Fibroblast of lung (primary cell): ENCODE results near the gene ERRFI1. TPM values are rescaled to one million over a fixed set of nuclear protein-coding genes. Genes with fewer than 3 reads are reported as not detected.
A peak's percentile ranks its signal among the peaks of the same experiment; 100 is the strongest.
"Not testable (repeated sequence)": the region's sequence is repeated elsewhere in the genome, so short reads cannot be mapped to it uniquely, and the experiment has no call there.

Source experiments
- DNase-seq, 2 donors: peaks; one replicate each; pipeline versions ENCODE4 v3.0.0 to v3.0.0-alpha.2; 2010; ENCODE audit warnings: low read depth in 2 of 2
- H2AFZ ChIP-seq: 2 replicates; pipeline ENCODE4 v1.5.1; 2012; ENCODE audit warnings: low read length, control low read depth, inconsistent platforms
- H3K27ac ChIP-seq: 2 replicates; pipeline ENCODE4 v1.5.1; 2011; ENCODE audit warnings: low read length, control low read depth; ENCODE audit not compliant: insufficient read depth
- H3K27me3 ChIP-seq: 2 replicates; pipeline ENCODE4 v1.5.1; 2011; ENCODE audit warnings: mild to moderate bottlenecking, low read length; ENCODE audit not compliant: control insufficient read depth, insufficient read depth
- H3K36me3 ChIP-seq: 2 replicates; pipeline ENCODE4 v1.5.1; 2011; ENCODE audit warnings: low read length; ENCODE audit not compliant: control insufficient read depth, insufficient read depth
- H3K4me1 ChIP-seq: 2 replicates; pipeline ENCODE4 v1.5.1; 2011; ENCODE audit warnings: low read length; ENCODE audit not compliant: control insufficient read depth, insufficient read depth; ENCODE audit errors: extremely low read depth
- H3K4me2 ChIP-seq: 2 replicates; pipeline ENCODE4 v1.5.1; 2011; ENCODE audit warnings: low read length, control low read depth; ENCODE audit not compliant: insufficient read depth; ENCODE audit errors: extremely low read depth
- H3K4me3 ChIP-seq, 4 experiments: fragments of 200-600 bp in 1 of 4; sonication (generic) in 1 of 4; replicated peaks in 1 of 4; 2 replicates each; pipeline ENCODE4 v1.5.1; 2011 to 2016; ENCODE audit warnings: low read length in 4 of 4, low read depth in 3 of 4, mild to moderate bottlenecking in 3 of 4, control low read depth in 2 of 4, inconsistent platforms in 1 of 4, mixed read lengths in 1 of 4; ENCODE audit not compliant: insufficient read depth in 1 of 4; ENCODE audit errors: control extremely low read depth in 1 of 4
- H3K79me2 ChIP-seq: 2 replicates; pipeline ENCODE4 v1.5.1; 2012; ENCODE audit warnings: mild to moderate bottlenecking, low read length, inconsistent platforms; ENCODE audit not compliant: control insufficient read depth, insufficient read depth
- H3K9ac ChIP-seq: 2 replicates; pipeline ENCODE4 v1.5.1; 2011; ENCODE audit warnings: mild to moderate bottlenecking, low read length, control low read depth; ENCODE audit not compliant: insufficient read depth
- H3K9me3 ChIP-seq: 2 replicates; pipeline ENCODE4 v1.5.1; 2012; ENCODE audit warnings: low read depth, low read length; ENCODE audit not compliant: control insufficient read depth, insufficient read depth
- H4K20me1 ChIP-seq: 2 replicates; pipeline ENCODE4 v1.5.1; 2011; ENCODE audit warnings: low read length; ENCODE audit not compliant: control insufficient read depth, insufficient read depth; ENCODE audit errors: extremely low read depth
- CTCF ChIP-seq, 2 donors: IDR thresholded peaks in 1 of 2; conservative IDR thresholded peaks in 1 of 2; 1 replicate in 1 of 2; 2 replicates in 1 of 2; pipeline ENCODE4 v1.5.1; 2011 to 2012; ENCODE audit warnings: low read length in 2 of 2, control low read depth in 1 of 2, inconsistent platforms in 1 of 2, low read depth in 1 of 2, mild to moderate bottlenecking in 1 of 2
- EZH2 ChIP-seq: IDR thresholded peaks from 2 replicates; pipeline ENCODE4 v1.5.1; 2012; ENCODE audit warnings: low read length, control low read depth, mild to moderate bottlenecking; ENCODE audit errors: missing control alignments
- polyA plus RNA-seq, 2 donors: library from polyadenylated mRNA; depleted of rRNA in 1 of 2; stranded (reverse) in 1 of 2; unstranded in 1 of 2; fragments of >200 nt; gene quantifications; 2 replicates each; pipeline ENCODE4 v1.2.1, GENCODE V29; 2011 to 2012; ENCODE audit warnings: missing spikeins in 1 of 2
- total RNA-seq: library from RNA; depleted of rRNA; stranded (reverse); fragments of >200 nt; gene quantifications from 2 replicates; pipeline ENCODE4 v1.2.1, GENCODE V29; 2014

Gene ERRFI1
- total and polyA plus RNA-seq, 2 donors (not counting 1 experiment from before 2014, with no cell fraction given), result 46.2 to 105 TPM

GRCh38 chr1:7964476-7964875, 61.6 kb downstream of the ERRFI1 start:
- H3K4me3 ChIP-seq, result no peak overlapping the region
- H3K4me1 ChIP-seq, result peaks cover 2% of the 10 kb centered on the region
- no peak for DNase-seq
- H3K79me2 ChIP-seq, result peaks cover 44% of the 10 kb centered on the region
- no peak overlapping the region for H3K4me2 ChIP-seq
- no peaks in the 10 kb centered on the region for H3K27me3 ChIP-seq
- no peak overlapping the region for H3K27ac ChIP-seq
- H3K36me3 ChIP-seq, result peaks cover 14% of the 10 kb centered on the region
- TF ChIP-seq EZH2 (no peak), CTCF (conservative IDR thresholded peaks at IDR 0.05 in 1 of 2, IDR thresholded peaks at IDR 0.05 in 1 of 2; ENCODE audit: low read depth in 1 of 2, low read length in 2 of 2) (no peak)
- H4K20me1 ChIP-seq, result no peaks in the 10 kb centered on the region
- no peak overlapping the region for H3K9ac ChIP-seq
- no peaks in the 10 kb centered on the region for H3K9me3 ChIP-seq
- no peak overlapping the region for H2AFZ ChIP-seq

- not testable (repeated sequence) for H3K9ac ChIP-seq, H3K4me1 ChIP-seq, H3K4me2 ChIP-seq, H3K27me3 ChIP-seq, H3K27ac ChIP-seq, H2AFZ ChIP-seq, DNase-seq, H3K9me3 ChIP-seq, H3K4me3 ChIP-seq, H4K20me1 ChIP-seq
- Histone ChIP-seq H3K36me3 (peaks cover 13% of the 10 kb centered on the region), H3K79me2 (peaks cover 43% of the 10 kb centered on the region)
Observed at GRCh38 chr1:7963841-7964240, 62.3 kb downstream of the ERRFI1 start.

- not testable (repeated sequence) for H3K27me3 ChIP-seq, H3K36me3 ChIP-seq, H3K4me2 ChIP-seq, H3K4me1 ChIP-seq, DNase-seq, H2AFZ ChIP-seq, H3K9me3 ChIP-seq, H3K9ac ChIP-seq, H3K27ac ChIP-seq, H3K4me3 ChIP-seq, H4K20me1 ChIP-seq
- peaks cover 42% of the 10 kb centered on the region for H3K79me2 ChIP-seq
Observed at GRCh38 chr1:7963378-7963730, 62.8 kb downstream of the ERRFI1 start.

GRCh38 chr1:7962636-7963377, 63.3 kb downstream of the ERRFI1 start:
- Histone ChIP-seq H3K79me2 (peaks cover 40% of the 10 kb centered on the region), H3K36me3 (peaks cover 9% of the 10 kb centered on the region)

More at GRCh38 chr1:7962636-7963377, 63.3 kb downstream of the ERRFI1 start:
- Histone ChIP-seq H3K9me3 (no peaks in the 10 kb centered on the region), H3K27ac (peak overlapping the region; percentile 89), H3K9ac (no peak overlapping the region), H3K4me3 (peak overlapping the region; percentile 71 to 96 (median 90)), H2AFZ (no peak overlapping the region), H3K4me2 (peak overlapping the region; percentile 95), H3K4me1 (peaks cover 2% of the 10 kb centered on the region), H3K27me3 (no peaks in the 10 kb centered on the region), H4K20me1 (no peaks in the 10 kb centered on the region)
- no peak for TF ChIP-seq EZH2
- TF ChIP-seq CTCF (conservative IDR thresholded peaks at IDR 0.05 in 1 of 2, IDR thresholded peaks at IDR 0.05 in 1 of 2; ENCODE audit: low read depth in 1 of 2, low read length in 2 of 2), result no peak
- no peak for DNase-seq
